GM20000 (cell line): ENCODE data around the gene ZNF841.

Experiments used
- DNase-seq: peaks from one replicate; pipeline ENCODE4 v3.0.0; 2012; ENCODE audit warnings: low spot score
- TF ChIP-seq, protein P1 (sequence below): IDR thresholded peaks from 2 replicates; pipeline ENCODE4 v1.5.1; 2012; ENCODE audit warnings: mild to moderate bottlenecking, control low read depth; ENCODE audit errors: extremely low read depth, missing control alignments

Gene ZNF841

DNA sequence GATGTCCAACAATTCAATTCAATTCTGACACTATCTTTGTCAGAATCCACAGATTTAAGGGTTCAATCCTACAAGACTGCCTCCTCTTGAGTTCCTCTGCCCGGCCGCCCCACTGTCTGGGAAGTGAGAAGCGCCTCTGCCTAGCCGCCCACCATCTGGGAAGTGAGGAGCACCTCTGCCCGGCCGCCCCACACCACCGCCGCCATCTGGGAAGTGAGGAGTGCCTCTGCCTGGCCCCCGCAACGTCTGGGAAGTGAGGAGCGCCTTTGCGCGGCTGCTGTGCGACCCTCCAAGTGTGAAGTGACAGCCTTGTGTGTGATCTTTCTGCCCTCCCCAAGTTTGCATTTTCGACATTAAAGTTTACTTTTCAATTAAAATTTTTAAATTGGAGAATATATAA lies 73.4 kb downstream of the ZNF841 start:
- DNase-seq = no peak
- TF ChIP-seq, protein P1, sequence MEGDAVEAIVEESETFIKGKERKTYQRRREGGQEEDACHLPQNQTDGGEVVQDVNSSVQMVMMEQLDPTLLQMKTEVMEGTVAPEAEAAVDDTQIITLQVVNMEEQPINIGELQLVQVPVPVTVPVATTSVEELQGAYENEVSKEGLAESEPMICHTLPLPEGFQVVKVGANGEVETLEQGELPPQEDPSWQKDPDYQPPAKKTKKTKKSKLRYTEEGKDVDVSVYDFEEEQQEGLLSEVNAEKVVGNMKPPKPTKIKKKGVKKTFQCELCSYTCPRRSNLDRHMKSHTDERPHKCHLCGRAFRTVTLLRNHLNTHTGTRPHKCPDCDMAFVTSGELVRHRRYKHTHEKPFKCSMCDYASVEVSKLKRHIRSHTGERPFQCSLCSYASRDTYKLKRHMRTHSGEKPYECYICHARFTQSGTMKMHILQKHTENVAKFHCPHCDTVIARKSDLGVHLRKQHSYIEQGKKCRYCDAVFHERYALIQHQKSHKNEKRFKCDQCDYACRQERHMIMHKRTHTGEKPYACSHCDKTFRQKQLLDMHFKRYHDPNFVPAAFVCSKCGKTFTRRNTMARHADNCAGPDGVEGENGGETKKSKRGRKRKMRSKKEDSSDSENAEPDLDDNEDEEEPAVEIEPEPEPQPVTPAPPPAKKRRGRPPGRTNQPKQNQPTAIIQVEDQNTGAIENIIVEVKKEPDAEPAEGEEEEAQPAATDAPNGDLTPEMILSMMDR = no peak

DNA sequence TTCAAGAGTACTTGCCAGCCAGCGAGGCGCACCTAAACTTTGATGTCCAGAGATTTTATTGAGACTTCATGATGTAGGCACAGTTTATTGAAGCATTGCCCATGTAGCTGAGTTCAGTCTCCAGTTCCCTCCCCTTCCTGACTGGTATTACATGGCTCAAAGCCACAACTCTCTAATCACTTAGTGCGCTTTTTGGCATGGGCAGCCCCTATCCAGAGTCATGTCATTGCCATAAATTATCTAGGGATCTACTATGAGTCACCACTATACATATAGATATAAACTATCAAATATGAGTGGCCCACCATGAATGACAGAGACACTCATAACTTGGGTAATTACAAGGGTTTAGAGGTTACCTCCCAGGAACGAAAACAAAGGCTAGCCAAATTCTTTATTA lies 75.1 kb downstream of the ZNF841 start:
- no peak for DNase-seq
- TF ChIP-seq, protein P1 = no peak
